Measurements from ENCODE around the gene MYMX. TPM values are rescaled to one million over a fixed set of nuclear protein-coding genes. Genes with fewer than 3 reads are reported as not detected.
"Not testable (repeated sequence)": the region's sequence is repeated elsewhere in the genome, so short reads cannot be mapped to it uniquely, and the experiment has no call there.

The MYMX gene
- total RNA-seq, 2 donors from 2014 or later = 1.7 to 1.8 TPM

GRCh38 chr6:44230034-44230675 is 13.4 kb downstream of the MYMX start:
- Mint-ChIP-seq H3K27me3 (ENCODE audit: insufficient read depth) (no peaks in the 10 kb centered on the region), H3K4me1 (peaks cover 34% of the 10 kb centered on the region), H3K36me3 (ENCODE audit: low read depth) (peaks cover 45% of the 10 kb centered on the region), H3K27ac (no peak overlapping the region), H3K4me3 (no peak overlapping the region), H3K9me3 (no peaks in the 10 kb centered on the region)
- DNase-seq = no peak
- H3K27me3 ChIP-seq (ENCODE audit: control insufficient read depth, insufficient read depth, low read length, poor library complexity, severe bottlenecking) = no peaks in the 10 kb centered on the region
- no peak overlapping the region for H3K27ac ChIP-seq (ENCODE audit: low read depth, low read length)
- 89 to 100% methylated on average over 1 to 8 of the region's 10 CpGs for WGBS, 2 experiments (ENCODE audit: insufficient coverage in 1 of 2, insufficient read length in 1 of 2)
- H3K9me3 ChIP-seq (ENCODE audit: control insufficient read depth, low read length) = no peaks in the 10 kb centered on the region
- no peak overlapping the region for H3K9ac ChIP-seq (ENCODE audit: extremely low read depth, low read length, poor library complexity, severe bottlenecking)
- peaks cover 14% of the 10 kb centered on the region for H3K4me1 ChIP-seq (ENCODE audit: control insufficient read depth, insufficient read depth, low read length)
- TF ChIP-seq, protein P1, sequence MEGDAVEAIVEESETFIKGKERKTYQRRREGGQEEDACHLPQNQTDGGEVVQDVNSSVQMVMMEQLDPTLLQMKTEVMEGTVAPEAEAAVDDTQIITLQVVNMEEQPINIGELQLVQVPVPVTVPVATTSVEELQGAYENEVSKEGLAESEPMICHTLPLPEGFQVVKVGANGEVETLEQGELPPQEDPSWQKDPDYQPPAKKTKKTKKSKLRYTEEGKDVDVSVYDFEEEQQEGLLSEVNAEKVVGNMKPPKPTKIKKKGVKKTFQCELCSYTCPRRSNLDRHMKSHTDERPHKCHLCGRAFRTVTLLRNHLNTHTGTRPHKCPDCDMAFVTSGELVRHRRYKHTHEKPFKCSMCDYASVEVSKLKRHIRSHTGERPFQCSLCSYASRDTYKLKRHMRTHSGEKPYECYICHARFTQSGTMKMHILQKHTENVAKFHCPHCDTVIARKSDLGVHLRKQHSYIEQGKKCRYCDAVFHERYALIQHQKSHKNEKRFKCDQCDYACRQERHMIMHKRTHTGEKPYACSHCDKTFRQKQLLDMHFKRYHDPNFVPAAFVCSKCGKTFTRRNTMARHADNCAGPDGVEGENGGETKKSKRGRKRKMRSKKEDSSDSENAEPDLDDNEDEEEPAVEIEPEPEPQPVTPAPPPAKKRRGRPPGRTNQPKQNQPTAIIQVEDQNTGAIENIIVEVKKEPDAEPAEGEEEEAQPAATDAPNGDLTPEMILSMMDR (conservative IDR thresholded peaks at IDR 0.05) = no peak
- no peak overlapping the region for H3K4me3 ChIP-seq (ENCODE audit: low read length)
- peaks cover 13% of the 10 kb centered on the region for H3K36me3 ChIP-seq (ENCODE audit: control insufficient read depth, insufficient read depth, low read length)

DNA sequence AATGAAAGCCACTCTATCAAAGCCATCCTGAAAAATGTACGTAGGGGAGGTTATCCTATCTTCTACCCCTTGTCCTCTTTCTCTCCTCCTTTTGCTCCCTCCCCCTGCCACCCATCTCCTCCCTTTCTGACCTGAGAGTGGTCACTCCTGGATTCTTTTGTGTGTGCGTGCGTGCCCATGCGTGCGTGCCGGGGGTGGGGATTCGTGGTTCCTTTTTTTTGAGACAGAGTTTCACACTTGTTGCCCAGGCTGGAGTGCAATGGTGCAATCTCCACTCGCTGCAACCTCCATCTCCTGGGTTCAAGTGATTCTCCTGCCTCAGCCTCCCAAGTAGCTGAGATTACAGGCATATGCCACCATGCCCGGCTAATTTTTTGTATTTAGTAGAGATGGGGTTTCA is 14.7 kb downstream of the MYMX start:
- peaks cover 27% of the 10 kb centered on the region for H3K4me1 Mint-ChIP-seq
- not testable (repeated sequence) for DNase-seq
- peaks cover 48% of the 10 kb centered on the region for H3K36me3 Mint-ChIP-seq (ENCODE audit: low read depth)

DNA sequence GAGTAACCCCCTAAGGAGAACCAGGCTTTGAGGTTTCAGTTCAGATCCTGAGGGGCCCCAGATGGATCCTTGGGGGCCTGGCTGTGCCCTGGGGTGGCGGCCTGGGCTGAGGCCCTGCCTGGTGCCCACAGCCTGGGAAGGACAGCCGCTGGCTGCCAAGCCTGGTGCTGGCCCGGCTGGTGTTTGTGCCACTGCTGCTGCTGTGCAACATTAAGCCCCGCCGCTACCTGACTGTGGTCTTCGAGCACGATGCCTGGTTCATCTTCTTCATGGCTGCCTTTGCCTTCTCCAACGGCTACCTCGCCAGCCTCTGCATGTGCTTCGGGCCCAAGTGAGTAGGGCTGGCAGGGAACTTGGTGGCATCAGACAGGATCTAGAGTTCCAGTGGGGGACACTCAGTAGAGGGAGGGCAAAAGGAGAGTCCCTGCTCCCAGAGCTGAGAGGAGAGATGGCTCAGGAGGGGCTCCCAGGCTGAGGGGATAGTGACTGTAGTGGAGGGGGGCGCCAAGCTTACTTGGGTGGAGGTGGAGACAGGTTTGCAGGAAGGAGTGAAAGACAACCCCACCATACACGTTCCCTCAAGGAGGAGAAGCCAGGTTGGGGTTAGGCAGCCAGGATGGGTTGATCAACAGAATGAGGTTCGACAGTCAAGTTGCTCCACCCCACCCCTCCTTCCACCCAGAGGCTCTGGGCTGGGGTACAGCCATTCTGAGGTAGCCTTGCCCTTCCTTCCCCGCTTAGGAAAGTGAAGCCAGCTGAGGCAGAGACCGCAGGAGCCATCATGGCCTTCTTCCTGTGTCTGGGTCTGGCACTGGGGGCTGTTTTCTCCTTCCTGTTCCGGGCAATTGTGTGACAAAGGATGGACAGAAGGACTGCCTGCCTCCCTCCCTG is 16.2 kb downstream of the MYMX start:
- H3K9me3 Mint-ChIP-seq = no peaks in the 10 kb centered on the region
- H3K36me3 ChIP-seq (ENCODE audit: control insufficient read depth, insufficient read depth, low read length) = peaks cover 13% of the 10 kb centered on the region
- H3K27me3 Mint-ChIP-seq (ENCODE audit: insufficient read depth) = no peaks in the 10 kb centered on the region
- H3K4me3 Mint-ChIP-seq = no peak overlapping the region
- peaks cover 24% of the 10 kb centered on the region for H3K4me1 Mint-ChIP-seq
- H3K27ac ChIP-seq (ENCODE audit: low read depth, low read length) = no peak overlapping the region
- no peak overlapping the region for H3K27ac Mint-ChIP-seq
- no peaks in the 10 kb centered on the region for H3K9me3 ChIP-seq (ENCODE audit: control insufficient read depth, low read length)
- 95% methylated on average over 11 to 16 of the region's 16 CpGs for WGBS, 2 experiments (ENCODE audit: insufficient coverage in 1 of 2, insufficient read length in 1 of 2)
- no peak overlapping the region for H3K9ac ChIP-seq (ENCODE audit: extremely low read depth, low read length, poor library complexity, severe bottlenecking)
- H3K27me3 ChIP-seq (ENCODE audit: control insufficient read depth, insufficient read depth, low read length, poor library complexity, severe bottlenecking) = no peaks in the 10 kb centered on the region
- H3K4me1 ChIP-seq (ENCODE audit: control insufficient read depth, insufficient read depth, low read length) = peaks cover 11% of the 10 kb centered on the region
- no peak for DNase-seq
- TF ChIP-seq, protein P1 (conservative IDR thresholded peaks at IDR 0.05) = no peak
- no peak overlapping the region for H3K4me3 ChIP-seq (ENCODE audit: low read length)
- peaks cover 48% of the 10 kb centered on the region for H3K36me3 Mint-ChIP-seq (ENCODE audit: low read depth)

More for the DNA sequence above, 14.7 kb downstream of the MYMX start:
- not testable (repeated sequence) for H3K27ac ChIP-seq (ENCODE audit: low read depth, low read length); H3K9me3 Mint-ChIP-seq; H3K4me3 Mint-ChIP-seq; H3K27me3 ChIP-seq (ENCODE audit: control insufficient read depth, insufficient read depth, low read length, poor library complexity, severe bottlenecking); H3K4me3 ChIP-seq (ENCODE audit: low read length); H3K9me3 ChIP-seq (ENCODE audit: control insufficient read depth, low read length); H3K27ac Mint-ChIP-seq; H3K27me3 Mint-ChIP-seq (ENCODE audit: insufficient read depth); H3K9ac ChIP-seq (ENCODE audit: extremely low read depth, low read length, poor library complexity, severe bottlenecking); H3K4me1 ChIP-seq (ENCODE audit: control insufficient read depth, insufficient read depth, low read length)
- WGBS, 2 experiments (ENCODE audit: insufficient coverage in 1 of 2, insufficient read length in 1 of 2) = 90 to 96% methylated on average over 7 to 9 of the region's 9 CpGs
- H3K36me3 ChIP-seq (ENCODE audit: control insufficient read depth, insufficient read depth, low read length) = peaks cover 13% of the 10 kb centered on the region

Data from endodermal cell (in vitro differentiated cells).